ENCODE measurements around the gene CD180.

GRCh38 chr5:67204821-67205220 is 8.2 kb upstream of the CD180 start:
- TF ChIP-seq POLR2A (IDR thresholded peaks at IDR 0.05) (no peak), CTCF (IDR thresholded peaks at IDR 0.05) (no peak)
